GM12875 (cell line): ENCODE measurements around the gene GNGT1.

Experiments
- H3K4me3 ChIP-seq: one replicate; pipeline ENCODE4 v1.5.1; 2011; ENCODE audit warnings: low read depth, low read length, control low read depth
- CTCF ChIP-seq: IDR thresholded peaks from 2 replicates; pipeline ENCODE4 v1.5.1; 2011; ENCODE audit warnings: low read depth, mild to moderate bottlenecking, control low read depth, inconsistent platforms, low read length, moderate library complexity, borderline replicate concordance; ENCODE audit not compliant: insufficient read depth

The GNGT1 gene

GRCh38 chr7:93906267-93906666, at the start of gene GNGT1:
Gene GNGT1, plus strand, starts transcription at chr7:93906567. Its CDS starts 180 bp downstream, at chr7:93906747.
- TF ChIP-seq CTCF, result no peak
- H3K4me3 ChIP-seq, result no peak within 1 kb of the TSS

- no peak overlapping the region for H3K4me3 ChIP-seq
- TF ChIP-seq CTCF, result no peak
These were observed 47.5 kb upstream of the GNGT1 start for GRCh38 chr7:93858857-93859256.

- no peak for TF ChIP-seq CTCF
- no peak overlapping the region for H3K4me3 ChIP-seq
These were observed 46.1 kb upstream of the GNGT1 start for GRCh38 chr7:93860261-93860660.

- H3K4me3 ChIP-seq, result no peak overlapping the region
- TF ChIP-seq CTCF, result no peak
These were observed 44.9 kb upstream of the GNGT1 start for GRCh38 chr7:93861325-93861949.

- TF ChIP-seq CTCF, result no peak
- no peak overlapping the region for H3K4me3 ChIP-seq
These were observed 43.7 kb upstream of the GNGT1 start for GRCh38 chr7:93862651-93863050.

GRCh38 chr7:93866886-93867285, 39.5 kb upstream of the GNGT1 start:
- no peak overlapping the region for H3K4me3 ChIP-seq
- TF ChIP-seq CTCF, result no peak

GRCh38 chr7:93873998-93874574, 32.3 kb upstream of the GNGT1 start:
- no peak overlapping the region for H3K4me3 ChIP-seq
- TF ChIP-seq CTCF, result no peak
